GM18951 (cell line): ENCODE data around the gene AVP.
"Not testable (repeated sequence)": the region's sequence is repeated elsewhere in the genome, so short reads cannot be mapped to it uniquely, and the experiment has no call there.

Experiments used
- POLR2A ChIP-seq: IDR thresholded peaks from 4 replicates; pipeline ENCODE4 v1.6.1; 2011; ENCODE audit warnings: mild to moderate bottlenecking; ENCODE audit not compliant: insufficient read length, insufficient read depth; ENCODE audit errors: extremely low read depth
- in situ Hi-C: fragments of 300-500 bp; cut with MboI; formaldehyde crosslinking; loops from one replicate; pipeline ENCODE4 v1.12.0; 2022; ENCODE audit warnings: low sequenced_read_pairs, mixed read lengths, inconsistent platforms; ENCODE audit not compliant: unreplicated experiment

Gene AVP, protein sequence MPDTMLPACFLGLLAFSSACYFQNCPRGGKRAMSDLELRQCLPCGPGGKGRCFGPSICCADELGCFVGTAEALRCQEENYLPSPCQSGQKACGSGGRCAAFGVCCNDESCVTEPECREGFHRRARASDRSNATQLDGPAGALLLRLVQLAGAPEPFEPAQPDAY

DNA sequence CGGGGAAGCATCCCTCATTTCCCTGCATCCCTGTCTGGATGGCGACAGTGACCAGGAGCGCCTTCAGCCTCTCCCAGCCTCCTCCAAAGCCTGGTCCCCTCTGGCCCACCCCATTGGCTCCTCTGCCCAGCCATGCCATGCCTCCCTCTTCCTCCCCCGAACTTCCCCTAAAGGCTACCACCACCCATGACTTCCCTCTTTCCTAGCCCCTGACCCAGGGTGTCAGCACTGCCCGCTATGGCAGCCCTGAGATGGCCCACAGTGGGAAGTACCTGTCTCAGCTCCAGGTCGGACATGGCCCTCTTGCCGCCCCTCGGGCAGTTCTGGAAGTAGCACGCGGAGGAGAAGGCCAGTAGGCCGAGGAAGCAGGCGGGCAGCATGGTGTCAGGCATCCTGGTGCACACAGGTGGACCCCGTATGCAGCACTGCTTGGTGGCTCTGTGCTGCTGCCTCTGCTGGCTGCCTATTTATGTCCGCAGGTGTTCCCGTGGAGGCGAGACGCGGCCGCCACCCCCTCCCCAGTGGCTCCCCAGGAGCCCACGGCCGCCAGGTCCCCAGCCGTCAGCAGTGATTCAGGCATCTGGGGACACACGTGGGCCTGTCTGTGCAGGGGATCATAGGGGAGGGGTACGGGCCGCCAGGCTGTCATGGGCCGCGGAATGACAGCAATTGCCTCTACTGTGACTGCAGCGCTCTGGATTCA, at the start of gene AVP:
TSS of gene AVP (minus strand) at position 442 of the 703 bp plus-strand sequence. CDS start at position 392, 50 bp downstream.
- in situ Hi-C loops = no loop called here
- no peak for TF ChIP-seq POLR2A

- in situ Hi-C loops = no loop called here
- no peak for TF ChIP-seq POLR2A
These were observed 49.6 kb upstream of the AVP start for GRCh38 chr20:3134151-3134550.

GRCh38 chr20:3133155-3133554, 48.6 kb upstream of the AVP start:
- no peak for TF ChIP-seq POLR2A
- in situ Hi-C loops = no loop called here

- TF ChIP-seq POLR2A = no peak
- in situ Hi-C loops = no loop called here
These were observed 45.6 kb upstream of the AVP start for GRCh38 chr20:3130051-3130600.

DNA sequence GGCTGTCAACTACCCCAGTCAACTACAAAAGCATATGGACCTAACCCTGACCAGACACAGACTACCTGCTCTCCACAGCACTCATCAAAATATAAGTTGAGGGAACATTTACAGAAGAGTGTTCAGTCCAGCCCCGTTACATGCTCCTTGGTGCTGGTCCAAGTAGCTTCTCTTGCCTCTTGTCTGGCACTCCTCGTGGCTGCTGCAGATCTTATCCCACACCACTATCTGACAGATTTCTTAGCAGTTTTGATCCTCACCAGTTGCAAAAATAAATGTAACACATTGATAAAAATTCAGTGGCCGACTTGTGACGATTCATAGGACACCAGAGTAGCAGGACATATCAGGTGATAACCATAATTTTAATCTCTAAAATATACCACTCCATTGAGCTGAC, 44.6 kb upstream of the AVP start:
- in situ Hi-C loops = no loop called here
- no peak for TF ChIP-seq POLR2A

DNA sequence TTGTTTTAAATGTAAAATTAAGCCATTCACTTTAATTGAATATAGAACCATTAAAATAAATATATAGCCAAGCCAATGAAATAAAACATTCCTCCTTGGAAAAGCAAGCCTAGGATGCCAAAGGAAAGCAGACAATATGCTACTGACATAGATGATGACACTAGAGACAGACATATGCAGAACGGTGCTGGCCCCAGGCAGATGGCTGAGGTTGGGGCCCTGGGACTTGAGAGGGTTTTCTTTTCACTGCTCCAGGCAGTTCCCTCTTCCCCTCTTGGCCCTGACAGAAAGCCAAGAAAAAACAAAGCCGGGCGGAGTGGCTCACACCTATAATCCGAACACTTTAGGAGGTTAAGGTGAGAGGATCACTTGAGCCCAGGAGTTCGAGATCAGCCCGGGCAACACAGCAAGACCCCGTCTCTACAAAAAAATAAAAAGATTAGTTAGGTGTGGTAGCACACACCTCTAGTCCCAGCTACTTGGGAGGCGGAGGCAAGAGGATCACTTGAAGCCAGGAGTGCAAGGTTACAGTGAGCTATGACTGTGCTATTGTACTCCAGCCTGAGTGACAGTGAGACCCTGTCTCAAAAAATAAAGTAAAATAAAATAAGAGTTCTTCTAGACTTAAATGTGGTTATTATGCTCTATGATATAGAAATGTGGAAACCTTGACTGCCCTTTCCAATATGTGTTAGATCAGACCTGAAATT, 43.9 kb upstream of the AVP start:
- in situ Hi-C loops = no loop called here
- TF ChIP-seq POLR2A = no peak

DNA sequence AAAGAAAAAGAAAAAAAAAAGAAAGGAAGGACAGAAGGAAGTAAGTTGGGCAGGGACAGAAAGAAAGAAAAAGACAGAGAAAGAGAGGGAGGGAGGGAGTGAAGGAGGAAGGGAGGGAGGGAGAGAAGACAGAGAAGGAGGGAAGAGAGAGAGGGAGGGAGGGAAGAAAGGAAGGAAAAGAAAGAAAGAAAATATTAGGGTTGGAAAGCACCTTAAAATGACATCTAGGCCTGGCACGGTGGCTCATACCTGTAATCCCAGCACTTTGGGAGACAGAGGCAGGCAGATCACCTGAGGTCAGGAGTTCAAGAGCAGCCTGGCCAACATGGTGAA, 42.0 kb upstream of the AVP start:
- in situ Hi-C loops = no loop called here
- no peak for TF ChIP-seq POLR2A

- in situ Hi-C loops = not testable (repeated sequence)
These were observed 41.4 kb upstream of the AVP start for GRCh38 chr20:3125776-3126526.

DNA sequence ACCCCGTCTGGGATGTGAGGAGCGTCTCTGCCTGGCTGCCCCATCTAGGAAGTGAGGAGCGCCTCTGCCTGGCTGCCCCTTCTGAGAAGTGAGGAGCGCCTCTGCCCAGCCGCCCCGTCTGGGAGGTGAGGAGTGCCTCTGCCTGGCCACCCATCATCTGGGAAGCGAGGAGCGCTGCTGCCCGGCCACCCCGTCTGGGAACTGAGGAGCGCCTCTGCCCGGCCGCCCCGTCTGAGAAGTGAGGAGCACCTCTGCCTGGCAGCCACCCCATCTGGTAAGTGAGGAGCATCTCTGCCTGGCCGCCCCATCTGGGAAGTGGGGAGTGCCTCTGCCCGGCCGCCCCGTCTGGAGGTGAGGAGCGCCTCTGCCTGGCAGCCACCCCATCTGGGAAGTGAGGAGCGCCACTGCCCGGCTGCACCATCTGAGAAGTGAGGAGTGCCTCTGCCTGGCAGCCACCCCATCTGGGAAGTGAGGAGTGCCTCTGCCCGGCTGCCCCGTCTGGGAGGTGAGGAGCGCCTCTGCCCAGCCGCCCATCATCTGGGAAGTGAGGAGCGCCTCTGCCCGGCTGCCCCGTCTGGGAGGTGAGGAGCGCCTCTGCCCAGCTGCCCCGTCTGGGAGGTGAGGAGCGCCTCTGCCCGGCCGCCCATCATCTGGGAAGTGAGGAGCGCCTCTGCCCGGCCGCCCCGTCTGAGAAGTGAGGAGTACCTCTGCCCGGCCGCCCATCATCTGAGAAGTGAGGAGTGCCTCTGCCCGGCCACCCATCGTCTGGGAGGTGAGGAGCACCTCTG, 40.4 kb upstream of the AVP start:
- in situ Hi-C loops = not testable (repeated sequence)

GRCh38 chr20:3124163-3124562, 39.6 kb upstream of the AVP start:
- in situ Hi-C loops = not testable (repeated sequence)

GRCh38 chr20:3123542-3123941, 39.0 kb upstream of the AVP start:
- TF ChIP-seq POLR2A = no peak
- in situ Hi-C loops = no loop called here

- in situ Hi-C loops = no loop called here
These were observed 37.6 kb upstream of the AVP start for GRCh38 chr20:3121955-3122610.

GRCh38 chr20:3121271-3121911, 36.9 kb upstream of the AVP start:
- in situ Hi-C loops = no loop called here
- TF ChIP-seq POLR2A = no peak

More at GRCh38 chr20:3121955-3122610, 37.6 kb upstream of the AVP start:
- TF ChIP-seq POLR2A = no peak
